Measurements from ENCODE around the gene YTHDF1. TPM values are rescaled to one million over a fixed set of nuclear protein-coding genes. Genes with fewer than 3 reads are reported as not detected.

YTHDF1 gene
- total and polyA plus RNA-seq, 2 of the 4 experiments (the other 2 are of a cell fraction) = 10.9 to 22.6 TPM

GRCh38 chr20:63187338-63188158 lies 28.4 kb downstream of the YTHDF1 start (continued):
- TF ChIP-seq RFX5 (IDR thresholded peaks at IDR 0.05; ENCODE audit: low read depth, low read length) = no peak

GRCh38 chr20:63186528-63187316 lies 29.2 kb downstream of the YTHDF1 start:
- peaks cover 9% of the 10 kb centered on the region for H3K9me1 ChIP-seq (ENCODE audit: insufficient read depth, low read length)
- no peak overlapping the region for H3K4ac ChIP-seq (ENCODE audit: low read depth, low read length)
- H2BK120ac ChIP-seq (ENCODE audit: low read depth, low read length) = no peak overlapping the region
- BruUV-seq (replicated peaks) = no TSS peak
- H2BK15ac ChIP-seq (ENCODE audit: low read depth, low read length) = no peak overlapping the region
- 68% methylated on average over 2 of the region's 8 CpGs; no CpG with 5 or more reads in 1 of the 2 experiments for WGBS, 2 experiments (ENCODE audit: extremely low coverage in 2 of 2, insufficient read length in 1 of 2)
- no peaks in the 10 kb centered on the region for H3K79me1 ChIP-seq (ENCODE audit: low read depth in 1 of 2, low read length in 2 of 2)
- no peak overlapping the region for H3K23ac ChIP-seq (ENCODE audit: low read depth, low read length)
- no peak overlapping the region for H3K9ac ChIP-seq (ENCODE audit: low read depth, low read length)
- no peak overlapping the region for H2BK5ac ChIP-seq (ENCODE audit: low read depth, low read length, poor library complexity, severe bottlenecking)
- H3K56ac ChIP-seq (ENCODE audit: extremely low read depth, insufficient read depth, low read length) = no peak overlapping the region
- peaks cover 9% of the 10 kb centered on the region; the same call in 1 of the 2 replicates for H3K27me3 ChIP-seq (ENCODE audit: control insufficient read depth, insufficient read depth, low read length)
- no peak overlapping the region for H3K4me3 ChIP-seq (ENCODE audit: insufficient read depth, low read depth, low read length)
- H3K36me3 ChIP-seq (ENCODE audit: control insufficient read depth, insufficient read depth, low read length) = no peaks in the 10 kb centered on the region
- intact Hi-C loops (cut with micrococcal nuclease) = loop anchor here (10.0 kb wide), 1 partner anchor 132 kb away; no protein-coding TSS in a partner anchor
- H2BK20ac ChIP-seq (ENCODE audit: low read depth, low read length) = no peak overlapping the region
- POLR2A ChIA-PET (ENCODE audit: unreplicated experiment) = no interaction called here
- H2AFZ ChIP-seq (replicated peaks; ENCODE audit: low read length, poor library complexity) = no peak overlapping the region
- no peak overlapping the region for H2AK5ac ChIP-seq (ENCODE audit: low read depth, low read length)
- DNase-seq (no peak), ATAC-seq (ENCODE audit: low read depth) (no peak)
- H4K8ac ChIP-seq (ENCODE audit: low read depth in 2 of 2, low read length in 2 of 2) = no peak overlapping the region
- H3K4me2 ChIP-seq (ENCODE audit: low read depth, low read length) = no peak overlapping the region
- in situ Hi-C loops (cut with MboI; ENCODE audit: low sequenced_read_pairs) = no loop called here
- no peaks in the 10 kb centered on the region for H3K9me3 ChIP-seq (ENCODE audit: control insufficient read depth, insufficient read depth, low read length)
- dilution Hi-C loops (cut with HindIII; ENCODE audit: low sequenced_read_pairs, unreplicated experiment) = no loop called here
- H3K18ac ChIP-seq (ENCODE audit: low read depth, low read length) = no peak overlapping the region
- no peak overlapping the region for H3K27ac ChIP-seq (ENCODE audit: insufficient read depth, low read length)
- no peak overlapping the region for H4K5ac ChIP-seq (ENCODE audit: low read depth, low read length)
- H3K4me1 ChIP-seq (ENCODE audit: control insufficient read depth, insufficient read depth, low read length) = no peaks in the 10 kb centered on the region
- no peak overlapping the region for H3K14ac ChIP-seq (replicated peaks; ENCODE audit: low read depth, low read length)
- H2AK9ac ChIP-seq (replicated peaks; ENCODE audit: low read depth, low read length, poor library complexity) = no peak overlapping the region
- H4K20me1 ChIP-seq (ENCODE audit: insufficient read depth, low read length) = peaks cover 11% of the 10 kb centered on the region
- CTCF ChIA-PET = no interaction called here
- H4K91ac ChIP-seq (ENCODE audit: insufficient read depth, low read depth, low read length) = no peak overlapping the region
- no peak for TF ChIP-seq BHLHE40 (IDR thresholded peaks at IDR 0.05; ENCODE audit: low read depth, low read length)
- TF ChIP-seq, protein P1, sequence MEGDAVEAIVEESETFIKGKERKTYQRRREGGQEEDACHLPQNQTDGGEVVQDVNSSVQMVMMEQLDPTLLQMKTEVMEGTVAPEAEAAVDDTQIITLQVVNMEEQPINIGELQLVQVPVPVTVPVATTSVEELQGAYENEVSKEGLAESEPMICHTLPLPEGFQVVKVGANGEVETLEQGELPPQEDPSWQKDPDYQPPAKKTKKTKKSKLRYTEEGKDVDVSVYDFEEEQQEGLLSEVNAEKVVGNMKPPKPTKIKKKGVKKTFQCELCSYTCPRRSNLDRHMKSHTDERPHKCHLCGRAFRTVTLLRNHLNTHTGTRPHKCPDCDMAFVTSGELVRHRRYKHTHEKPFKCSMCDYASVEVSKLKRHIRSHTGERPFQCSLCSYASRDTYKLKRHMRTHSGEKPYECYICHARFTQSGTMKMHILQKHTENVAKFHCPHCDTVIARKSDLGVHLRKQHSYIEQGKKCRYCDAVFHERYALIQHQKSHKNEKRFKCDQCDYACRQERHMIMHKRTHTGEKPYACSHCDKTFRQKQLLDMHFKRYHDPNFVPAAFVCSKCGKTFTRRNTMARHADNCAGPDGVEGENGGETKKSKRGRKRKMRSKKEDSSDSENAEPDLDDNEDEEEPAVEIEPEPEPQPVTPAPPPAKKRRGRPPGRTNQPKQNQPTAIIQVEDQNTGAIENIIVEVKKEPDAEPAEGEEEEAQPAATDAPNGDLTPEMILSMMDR (conservative IDR thresholded peaks at IDR 0.05; ENCODE audit: low read depth, low read length) = no peak
- TF ChIP-seq ELK1 (IDR thresholded peaks at IDR 0.05; ENCODE audit: borderline replicate concordance, low read depth, low read length) = no peak
- no peak for TF ChIP-seq NFE2L2 (IDR thresholded peaks at IDR 0.05; ENCODE audit: low read depth, low read length)
- no peak for TF ChIP-seq CEBPB (IDR thresholded peaks at IDR 0.05; ENCODE audit: low read depth, low read length)
- TF ChIP-seq MAFK (IDR thresholded peaks at IDR 0.05; ENCODE audit: low read depth, low read length) = no peak
- TF ChIP-seq FOS (IDR thresholded peaks at IDR 0.05; ENCODE audit: low read depth, low read length) = no peak
- TF ChIP-seq, protein P2, sequence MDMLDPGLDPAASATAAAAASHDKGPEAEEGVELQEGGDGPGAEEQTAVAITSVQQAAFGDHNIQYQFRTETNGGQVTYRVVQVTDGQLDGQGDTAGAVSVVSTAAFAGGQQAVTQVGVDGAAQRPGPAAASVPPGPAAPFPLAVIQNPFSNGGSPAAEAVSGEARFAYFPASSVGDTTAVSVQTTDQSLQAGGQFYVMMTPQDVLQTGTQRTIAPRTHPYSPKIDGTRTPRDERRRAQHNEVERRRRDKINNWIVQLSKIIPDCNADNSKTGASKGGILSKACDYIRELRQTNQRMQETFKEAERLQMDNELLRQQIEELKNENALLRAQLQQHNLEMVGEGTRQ (IDR thresholded peaks at IDR 0.05; ENCODE audit: low read depth, low read length) = no peak
- no peak for TF ChIP-seq RFX5 (IDR thresholded peaks at IDR 0.05; ENCODE audit: low read depth, low read length)
- no peak for TF ChIP-seq RCOR1 (IDR thresholded peaks at IDR 0.05; ENCODE audit: insufficient replicate concordance, low read length)
